Cardiac muscle cell (in vitro differentiated cells and primary cell): ENCODE measurements around the gene SV2C. TPM values are rescaled to one million over a fixed set of nuclear protein-coding genes. Genes with fewer than 3 reads are reported as not detected.
A peak's percentile ranks its signal among the peaks of the same experiment; 100 is the strongest.

Experiments
- DNase-seq, 2 donors: peaks; one replicate each; pipeline versions ENCODE4 v3.0.0 to v3.0.0-alpha.2; 2010 to 2017; ENCODE audit warnings: low read depth in 1 of 2, low spot score in 1 of 2
- H3K27ac ChIP-seq: fragments of 200-600 bp; sonication (generic); 2 replicates; pipeline ENCODE4 v1.5.1; 2016
- H3K27me3 ChIP-seq: fragments of 200-600 bp; sonication (generic); 2 replicates; pipeline ENCODE4 v1.6.0; 2016; ENCODE audit warnings: control low read depth
- H3K36me3 ChIP-seq: fragments of 200-600 bp; sonication (generic); 2 replicates; pipeline ENCODE4 v1.5.1; 2016; ENCODE audit warnings: control low read depth
- H3K4me1 ChIP-seq: fragments of 200-600 bp; sonication (generic); 2 replicates; pipeline ENCODE4 v1.8.1; 2017; ENCODE audit warnings: low read depth, mild to moderate bottlenecking, mixed run types
- H3K4me3 ChIP-seq: fragments of 200-600 bp; sonication (generic); 2 replicates; pipeline ENCODE4 v1.5.1; 2016; ENCODE audit warnings: mild to moderate bottlenecking
- H3K9me3 ChIP-seq: fragments of 200-600 bp; sonication (generic); 2 replicates; pipeline ENCODE4 v1.5.1; 2017; ENCODE audit warnings: low read depth, mild to moderate bottlenecking, control low read depth
- CTCF ChIP-seq: IDR thresholded peaks from 2 replicates; pipeline ENCODE4 v1.5.1; 2012; ENCODE audit warnings: low read depth, mild to moderate bottlenecking, low read length
- polyA plus RNA-seq: library from polyadenylated mRNA; unstranded; fragments of >200 nt; fragmentation: Nextera tagmentation; extraction: Ambion mirVana; gene quantifications from 2 replicates; pipeline ENCODE4 v1.2.1, GENCODE V29; 2016
- total RNA-seq: library from RNA; depleted of rRNA; stranded (reverse); fragments of >200 nt; gene quantifications from 2 replicates; pipeline ENCODE4 v1.2.3, GENCODE V29; 2016

The SV2C gene
- total and polyA plus RNA-seq, 2 experiments from 2014 or later: 0.13 to 0.24 TPM

DNA sequence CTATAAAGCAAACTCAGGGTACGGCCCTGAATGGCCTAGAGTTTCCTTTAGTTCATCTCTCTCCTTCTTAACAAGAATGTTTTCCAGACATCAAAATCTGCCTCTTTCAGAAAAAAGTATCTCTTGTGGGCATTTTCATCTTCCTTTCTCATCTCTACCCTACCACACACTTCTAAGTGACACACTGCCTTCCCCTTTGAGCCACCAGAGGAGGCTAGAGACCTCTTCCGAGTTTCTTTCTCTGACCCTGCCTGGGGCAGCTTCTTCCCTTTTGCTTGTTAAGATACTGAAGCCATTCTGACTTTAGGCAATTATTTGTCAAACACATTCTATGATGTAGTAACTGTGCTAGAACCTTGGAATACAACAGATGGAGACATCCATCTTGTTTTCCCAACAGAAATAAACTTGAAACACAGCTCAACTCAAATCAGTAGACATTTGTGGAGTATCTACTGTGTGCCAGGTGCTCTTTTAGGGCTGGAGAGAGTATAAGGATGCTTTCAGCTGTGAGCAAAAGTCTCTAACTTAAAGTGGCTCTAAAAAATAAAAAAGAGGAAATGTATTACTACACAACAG is 8.6 kb upstream of the SV2C start:
- Histone ChIP-seq H3K27me3 (peaks cover 71% of the 10 kb centered on the region), H3K4me3 (no peak overlapping the region), H3K36me3 (no peaks in the 10 kb centered on the region), H3K4me1 (no peaks in the 10 kb centered on the region), H3K9me3 (no peaks in the 10 kb centered on the region), H3K27ac (no peak overlapping the region)
- TF ChIP-seq CTCF: no peak
- peak in 1 of 2 donors; percentile 49 for DNase-seq

DNA sequence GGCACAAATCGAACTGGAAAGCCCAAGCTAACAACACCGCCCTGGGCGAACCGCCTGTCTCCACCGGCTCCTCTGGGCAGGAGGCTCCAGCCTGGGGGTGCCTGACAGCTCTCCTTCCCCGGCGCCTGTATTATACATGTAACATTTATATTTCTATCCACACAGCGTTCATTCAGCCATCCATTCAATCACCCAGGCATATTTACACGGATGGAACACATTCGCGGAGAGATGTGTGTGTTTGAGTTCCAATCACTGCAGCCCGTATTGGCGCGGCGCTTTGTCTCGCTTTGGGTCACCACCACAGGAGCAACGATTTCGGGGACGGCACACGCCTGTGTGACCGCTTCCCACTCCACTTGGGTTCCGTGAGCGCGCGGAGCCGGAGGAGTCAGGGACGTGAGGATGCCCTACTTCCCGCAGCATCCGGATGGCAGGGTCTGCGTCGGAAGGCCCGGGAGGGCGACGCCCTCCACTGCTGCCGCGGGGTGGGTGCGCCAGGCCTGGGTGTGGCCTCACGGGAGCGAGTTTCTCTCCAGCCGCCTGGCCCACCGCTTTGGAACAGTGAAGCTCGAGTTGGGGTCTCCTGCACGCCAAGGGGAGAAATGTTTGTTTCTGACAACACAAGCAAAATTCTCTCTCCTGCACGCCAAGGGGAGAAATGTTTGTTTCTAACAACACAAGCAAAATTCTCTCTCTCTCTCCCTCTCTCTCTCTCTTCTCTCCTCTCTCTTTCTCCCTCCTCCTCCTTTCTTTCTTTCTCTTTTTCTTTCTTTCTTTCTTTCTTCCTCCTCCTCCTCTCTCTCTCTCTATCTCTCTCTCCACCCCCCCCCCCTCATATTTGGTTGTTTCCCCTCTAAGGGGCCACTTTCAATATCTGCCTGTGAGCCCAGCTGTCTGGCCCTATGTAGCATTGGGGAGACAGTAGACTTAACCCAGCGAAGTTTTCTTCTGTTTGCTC is 1.1 kb upstream of the SV2C start:
- Histone ChIP-seq H3K27ac (no peak overlapping the region), H3K4me3 (no peak overlapping the region), H3K9me3 (no peaks in the 10 kb centered on the region), H3K4me1 (no peaks in the 10 kb centered on the region), H3K36me3 (no peaks in the 10 kb centered on the region), H3K27me3 (peaks cover 100% of the 10 kb centered on the region)
- TF ChIP-seq CTCF: no peak
- no peak for DNase-seq

GRCh38 chr5:76083555-76084495 is 642 bp downstream of the SV2C start:
- H3K9me3 ChIP-seq: no peaks in the 10 kb centered on the region
- DNase-seq: peak; percentile 2 to 44
- H3K36me3 ChIP-seq: no peaks in the 10 kb centered on the region
- no peaks in the 10 kb centered on the region for H3K4me1 ChIP-seq
- H3K27ac ChIP-seq: no peak overlapping the region
- peak overlapping the region; percentile 24 for H3K4me3 ChIP-seq
- peaks cover 92% of the 10 kb centered on the region for H3K27me3 ChIP-seq
- no peak for TF ChIP-seq CTCF

- Histone ChIP-seq H3K4me1 (no peaks in the 10 kb centered on the region), H3K36me3 (no peaks in the 10 kb centered on the region), H3K27ac (no peak overlapping the region), H3K9me3 (no peaks in the 10 kb centered on the region), H3K27me3 (peaks cover 83% of the 10 kb centered on the region), H3K4me3 (peak overlapping the region; percentile 24)
- TF ChIP-seq CTCF: no peak
- DNase-seq: peak in 1 of 2 donors; percentile 35
Observed at GRCh38 chr5:76084496-76085242, 1.5 kb downstream of the SV2C start.

DNA sequence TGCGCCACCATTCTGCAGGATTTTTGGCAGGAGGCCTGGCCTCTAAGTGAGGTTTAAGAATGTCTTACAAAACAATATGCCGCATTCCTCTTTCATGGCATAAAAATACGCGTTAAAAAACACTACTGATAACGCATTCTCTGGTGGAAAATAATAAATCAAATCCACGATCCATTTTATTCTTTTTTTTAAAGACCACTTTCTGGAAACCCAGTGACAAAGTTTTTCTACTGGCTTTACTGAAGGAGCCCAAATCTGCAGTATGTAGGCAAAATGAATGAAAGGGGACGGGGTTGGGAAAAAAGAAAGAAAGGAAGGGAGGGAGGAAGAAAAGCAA is 2.0 kb downstream of the SV2C start:
- H3K27ac ChIP-seq: no peak overlapping the region
- no peaks in the 10 kb centered on the region for H3K4me1 ChIP-seq
- no peaks in the 10 kb centered on the region for H3K9me3 ChIP-seq
- DNase-seq: peak in 1 of 2 donors; percentile 32
- peaks cover 78% of the 10 kb centered on the region for H3K27me3 ChIP-seq
- TF ChIP-seq CTCF: no peak
- peak overlapping the region; percentile 24 for H3K4me3 ChIP-seq
- H3K36me3 ChIP-seq: no peaks in the 10 kb centered on the region
